Measurements from ENCODE around the gene CYBRD1.
"Not testable (repeated sequence)": the region's sequence is repeated elsewhere in the genome, so short reads cannot be mapped to it uniquely, and the experiment has no call there.

DNA sequence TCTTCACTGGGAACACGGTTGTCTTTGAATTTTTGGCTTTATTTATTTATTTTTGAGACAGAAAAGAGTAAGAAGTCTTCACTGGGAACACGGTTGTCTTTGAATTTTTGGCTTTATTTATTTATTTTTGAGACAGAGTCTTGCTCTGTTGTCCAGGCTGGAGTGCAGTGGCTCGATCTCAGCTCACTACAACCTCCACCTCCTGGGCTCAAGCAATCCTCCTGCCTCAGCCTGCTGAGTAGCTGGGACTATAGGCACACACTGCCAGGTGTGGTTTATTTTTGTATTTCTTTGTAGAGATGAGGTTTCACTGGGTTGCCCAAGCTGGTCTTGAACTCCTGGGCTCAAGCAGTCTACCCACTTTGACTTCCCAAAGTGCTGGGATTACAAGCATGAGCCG is 13.3 kb downstream of the CYBRD1 start:
- TF ChIP-seq POLR2AphosphoS5, EP300, POLR2A (IDR thresholded peaks at IDR 0.05): not testable (repeated sequence)
- TF ChIP-seq, protein P1, sequence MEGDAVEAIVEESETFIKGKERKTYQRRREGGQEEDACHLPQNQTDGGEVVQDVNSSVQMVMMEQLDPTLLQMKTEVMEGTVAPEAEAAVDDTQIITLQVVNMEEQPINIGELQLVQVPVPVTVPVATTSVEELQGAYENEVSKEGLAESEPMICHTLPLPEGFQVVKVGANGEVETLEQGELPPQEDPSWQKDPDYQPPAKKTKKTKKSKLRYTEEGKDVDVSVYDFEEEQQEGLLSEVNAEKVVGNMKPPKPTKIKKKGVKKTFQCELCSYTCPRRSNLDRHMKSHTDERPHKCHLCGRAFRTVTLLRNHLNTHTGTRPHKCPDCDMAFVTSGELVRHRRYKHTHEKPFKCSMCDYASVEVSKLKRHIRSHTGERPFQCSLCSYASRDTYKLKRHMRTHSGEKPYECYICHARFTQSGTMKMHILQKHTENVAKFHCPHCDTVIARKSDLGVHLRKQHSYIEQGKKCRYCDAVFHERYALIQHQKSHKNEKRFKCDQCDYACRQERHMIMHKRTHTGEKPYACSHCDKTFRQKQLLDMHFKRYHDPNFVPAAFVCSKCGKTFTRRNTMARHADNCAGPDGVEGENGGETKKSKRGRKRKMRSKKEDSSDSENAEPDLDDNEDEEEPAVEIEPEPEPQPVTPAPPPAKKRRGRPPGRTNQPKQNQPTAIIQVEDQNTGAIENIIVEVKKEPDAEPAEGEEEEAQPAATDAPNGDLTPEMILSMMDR (IDR thresholded peaks at IDR 0.05), result not testable (repeated sequence)
